Renal pelvis (tissue), 4 donors: ENCODE data around the gene MIA2. TPM values are rescaled to one million over a fixed set of nuclear protein-coding genes. Genes with fewer than 3 reads are reported as not detected.
"Not testable (repeated sequence)": the region's sequence is repeated elsewhere in the genome, so short reads cannot be mapped to it uniquely, and the experiment has no call there.

Source experiments
- DNase-seq: peaks from one replicate; pipeline ENCODE4 v3.0.0-alpha.2; 2013
- polyA plus RNA-seq, 3 donors: library from polyadenylated mRNA; unstranded; fragments of 120-200 nt; gene quantifications; one replicate each; pipeline ENCODE4 v1.2.1, GENCODE V29; 2013; ENCODE audit not compliant: insufficient read length in 3 of 3

MIA2 gene
- polyA plus RNA-seq, 3 donors, result 66.4 to 89.6 (median 77.6) TPM

DNA sequence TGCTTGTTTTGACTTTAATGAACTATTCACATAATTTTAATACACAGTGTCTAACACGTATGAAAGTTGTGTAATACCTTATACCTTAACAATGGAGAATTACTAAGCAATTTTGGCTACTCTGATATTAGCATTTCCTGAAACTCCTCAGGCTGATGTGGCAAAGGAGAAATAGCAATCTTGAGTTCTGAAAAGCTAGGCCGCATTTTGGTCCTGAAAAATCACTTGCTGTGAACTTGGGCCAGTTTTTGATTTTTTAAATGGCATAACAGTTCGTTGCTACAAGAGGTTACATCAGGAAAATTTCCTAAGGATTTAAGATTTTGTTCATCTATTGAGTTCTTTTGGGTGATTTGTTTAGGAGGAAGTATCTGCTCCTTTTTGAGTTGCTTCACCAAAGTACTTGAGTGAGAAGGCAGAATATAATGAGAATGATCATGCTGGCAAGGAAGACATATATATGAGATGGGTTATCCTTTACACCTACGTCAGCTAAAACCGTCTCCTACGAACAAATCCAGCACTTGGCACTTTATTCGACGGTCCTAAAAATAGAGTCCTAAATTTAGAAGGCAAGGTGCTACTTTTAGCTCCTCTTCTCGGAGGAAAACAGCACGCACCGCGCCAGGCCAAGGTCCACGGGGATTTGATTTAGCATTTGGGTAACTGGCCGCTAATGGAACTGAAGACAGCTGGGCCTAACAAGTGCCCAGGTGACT, 32.2 kb downstream of the MIA2 start:
- DNase-seq, result no peak

GRCh38 chr14:39266525-39266870, 32.8 kb downstream of the MIA2 start:
- peak; percentile 67 for DNase-seq

DNA sequence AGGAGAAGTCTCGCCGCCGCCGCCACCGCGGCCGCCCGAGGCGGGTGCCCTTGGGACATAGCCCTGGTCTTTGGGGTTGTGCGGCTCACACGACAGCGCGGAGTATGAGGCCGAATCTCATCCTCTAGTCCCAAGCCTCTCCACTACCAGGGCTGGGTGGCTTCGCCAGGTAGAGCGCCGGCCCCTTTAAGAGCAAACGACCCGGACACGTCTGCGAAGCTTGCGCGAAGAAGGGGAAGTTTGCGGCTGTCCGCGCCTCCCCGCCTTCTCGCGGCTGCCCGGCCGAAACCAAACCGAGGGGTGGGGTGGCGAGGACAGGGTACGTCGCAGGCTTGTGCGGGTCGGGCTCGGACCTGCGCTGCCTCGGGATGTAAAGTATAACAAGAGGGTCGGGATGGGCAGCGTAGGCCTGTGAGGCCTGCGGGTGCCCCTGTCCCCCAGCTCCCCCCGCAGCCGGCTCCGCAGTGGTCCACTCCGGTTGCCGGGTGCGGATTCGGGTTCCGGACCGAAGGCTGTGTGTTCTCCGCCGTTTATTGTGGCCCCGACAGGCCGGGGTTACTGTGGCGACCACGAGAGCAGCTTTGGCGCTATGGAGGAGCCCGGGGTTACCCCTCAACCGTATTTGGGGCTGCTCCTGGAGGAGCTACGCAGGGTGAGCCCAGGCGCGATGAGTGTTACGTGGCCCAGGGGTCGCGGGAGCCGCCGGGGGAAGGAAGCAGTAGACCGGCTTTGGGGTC, 33.3 kb downstream of the MIA2 start:
- peak; percentile 87 for DNase-seq

- no peak for DNase-seq
Measured at GRCh38 chr14:39267608-39268005, 33.9 kb downstream of the MIA2 start.

DNA sequence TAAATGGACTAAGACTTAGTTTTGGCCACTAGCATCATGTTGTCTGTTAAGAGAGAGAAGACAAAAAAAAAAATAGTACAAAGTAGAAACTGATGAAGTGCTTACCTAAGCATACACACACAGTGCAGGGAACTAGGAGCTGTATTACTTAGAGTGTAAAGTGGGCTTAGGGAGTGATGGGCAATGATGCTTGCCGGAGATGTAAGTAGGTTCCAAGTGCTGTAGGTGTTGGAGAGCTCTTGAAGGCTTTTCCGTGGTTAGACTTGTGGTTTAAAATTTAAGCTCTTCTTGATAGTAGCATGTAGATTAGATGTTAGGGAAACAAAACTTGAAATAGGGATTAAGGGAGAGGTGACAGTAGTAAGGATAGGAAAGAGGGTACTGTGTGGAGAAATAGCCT, 34.7 kb downstream of the MIA2 start:
- no peak for DNase-seq

DNA sequence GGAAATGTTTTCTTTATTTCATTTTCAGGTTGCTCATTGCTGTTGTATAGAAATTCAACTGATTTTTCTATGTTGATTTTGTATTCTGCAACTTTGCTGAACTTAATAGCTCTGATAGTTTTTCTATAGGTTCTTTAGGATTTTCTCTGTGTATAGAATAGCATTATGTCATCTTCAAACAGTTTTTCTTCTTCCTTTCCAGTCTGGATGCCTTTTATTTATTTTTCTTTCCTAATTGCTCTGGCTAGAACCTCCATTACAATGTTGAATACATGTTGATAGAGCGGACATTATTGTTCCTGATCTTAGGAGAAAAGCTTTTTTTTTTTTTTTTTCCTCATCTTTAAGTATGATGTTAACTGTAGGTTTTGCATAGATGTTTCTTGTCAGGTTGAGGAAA, 39.2 kb downstream of the MIA2 start:
- no peak for DNase-seq

DNA sequence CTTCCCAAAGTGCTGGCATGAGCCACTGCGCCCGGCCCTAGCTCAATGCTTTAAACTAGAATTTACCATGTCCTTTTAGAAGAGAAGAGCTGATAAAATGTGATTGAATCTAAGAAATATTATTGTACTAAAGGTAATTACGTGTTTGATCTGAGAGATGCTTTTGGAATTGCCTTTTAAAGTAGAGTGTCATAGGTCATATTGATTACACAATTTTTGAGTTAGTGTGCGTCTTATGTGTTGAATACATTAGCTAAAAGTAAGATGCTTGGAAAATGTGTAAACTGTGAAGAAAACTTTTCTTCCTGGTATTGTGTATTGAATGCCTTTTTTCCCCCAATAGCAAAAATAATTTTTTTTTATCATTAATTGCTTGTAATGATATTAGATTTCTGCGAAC, 41.7 kb downstream of the MIA2 start:
- no peak for DNase-seq

DNA sequence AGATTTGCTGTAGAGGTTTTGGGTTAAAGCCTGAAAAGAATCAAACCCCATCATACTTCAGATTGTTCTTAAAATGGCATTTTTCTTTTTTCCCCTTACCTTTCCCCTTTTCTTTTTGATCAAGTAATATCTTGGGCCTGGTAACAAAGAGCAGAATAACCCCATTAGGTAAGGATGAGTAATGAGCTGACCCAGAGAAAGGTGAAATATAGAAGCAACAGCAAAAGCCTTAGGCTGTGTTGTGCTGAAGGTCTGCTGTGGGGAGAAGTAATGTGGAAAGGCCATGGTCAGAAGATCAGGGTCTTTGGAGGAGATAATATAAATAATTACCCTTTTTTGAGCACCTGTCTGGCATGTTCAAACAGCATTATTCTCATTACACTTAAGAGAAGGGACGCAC, 42.3 kb downstream of the MIA2 start:
- no peak for DNase-seq

DNA sequence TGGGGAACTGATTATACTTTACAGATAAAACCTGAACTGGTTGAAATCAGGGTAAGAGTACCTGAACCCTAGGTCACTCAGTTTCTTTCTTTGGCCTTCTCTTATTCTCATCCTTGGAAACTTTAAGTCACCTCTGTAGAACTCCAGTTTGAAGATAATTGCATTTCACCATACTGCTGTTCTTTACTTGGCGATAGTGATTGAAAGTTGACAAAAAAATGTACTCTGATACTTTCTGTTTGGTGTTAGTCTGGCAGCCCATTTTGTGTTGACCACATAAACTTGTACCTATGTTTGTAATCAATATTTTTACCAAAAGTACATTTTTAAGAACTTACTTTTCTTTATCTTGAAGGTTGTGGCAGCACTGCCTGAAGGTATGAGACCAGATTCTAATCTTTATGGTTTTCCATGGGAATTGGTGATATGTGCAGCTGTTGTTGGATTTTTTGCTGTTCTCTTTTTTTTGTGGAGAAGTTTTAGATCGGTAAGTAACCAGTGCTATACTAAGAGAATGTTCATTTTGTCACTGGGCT, 42.9 kb downstream of the MIA2 start:
- DNase-seq, result no peak

DNA sequence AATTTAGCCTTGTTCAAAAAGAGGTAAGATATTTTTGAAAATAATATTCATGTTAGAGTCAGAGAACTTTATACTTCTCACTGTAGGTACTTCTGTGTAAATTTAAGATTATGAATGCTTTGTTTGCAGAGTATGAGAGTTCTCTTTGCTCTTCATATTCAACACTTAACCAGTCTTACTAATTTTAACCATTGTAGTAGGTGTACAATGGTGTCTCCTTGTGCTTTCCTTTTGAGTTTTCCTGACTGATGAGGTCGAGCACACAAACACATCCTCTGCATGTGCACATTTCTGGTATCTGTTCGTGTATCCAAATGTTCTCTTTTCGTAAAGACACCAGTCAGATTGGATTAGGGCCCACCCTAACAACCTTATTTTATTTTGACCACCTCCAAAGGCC, 45.8 kb downstream of the MIA2 start:
- DNase-seq, result no peak

DNA sequence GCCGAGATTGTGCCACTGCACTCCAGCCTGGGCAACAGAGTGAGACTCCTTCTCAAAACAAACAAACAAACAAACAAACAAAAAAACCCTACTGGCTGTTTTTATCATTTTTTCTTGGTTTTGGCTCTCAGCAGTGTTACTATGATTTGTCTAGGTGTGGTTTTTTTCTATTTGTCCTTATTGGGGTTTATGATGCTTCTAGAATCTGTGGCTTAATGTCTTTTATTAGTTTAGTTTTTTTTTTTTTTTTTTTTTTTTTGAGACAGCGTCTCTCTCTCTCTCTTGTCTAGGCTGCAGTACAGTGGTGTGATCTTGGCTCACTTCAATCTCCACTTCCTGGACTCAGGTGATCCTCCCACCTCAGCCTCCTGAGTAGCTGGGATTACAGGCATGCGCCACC, 47.0 kb downstream of the MIA2 start:
- DNase-seq, result not testable (repeated sequence)

- DNase-seq, result no peak
Measured at GRCh38 chr14:39289523-39289922, 55.8 kb downstream of the MIA2 start.

GRCh38 chr14:39291701-39292100, 58.0 kb downstream of the MIA2 start:
- no peak for DNase-seq

DNA sequence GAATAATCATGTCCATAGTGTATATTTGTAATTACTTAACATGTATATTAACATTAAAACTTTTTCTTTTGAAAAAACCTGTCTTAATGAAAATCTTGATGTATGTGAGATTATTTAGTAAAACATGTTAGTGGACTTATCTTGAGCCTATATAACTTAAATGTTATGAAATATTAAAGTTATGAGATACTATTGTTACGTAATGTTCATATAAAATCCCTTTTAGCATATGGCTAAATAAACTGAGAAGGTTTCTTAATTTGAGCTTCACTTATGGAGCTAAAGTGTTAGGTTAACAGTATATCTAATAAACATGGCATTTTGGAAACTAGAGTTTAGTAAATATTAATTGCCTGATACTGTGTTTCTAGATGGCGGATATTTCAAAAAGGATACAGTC, 59.9 kb downstream of the MIA2 start:
- no peak for DNase-seq

- DNase-seq, result not testable (repeated sequence)
Measured at GRCh38 chr14:39300389-39300788, 66.7 kb downstream of the MIA2 start.

DNA sequence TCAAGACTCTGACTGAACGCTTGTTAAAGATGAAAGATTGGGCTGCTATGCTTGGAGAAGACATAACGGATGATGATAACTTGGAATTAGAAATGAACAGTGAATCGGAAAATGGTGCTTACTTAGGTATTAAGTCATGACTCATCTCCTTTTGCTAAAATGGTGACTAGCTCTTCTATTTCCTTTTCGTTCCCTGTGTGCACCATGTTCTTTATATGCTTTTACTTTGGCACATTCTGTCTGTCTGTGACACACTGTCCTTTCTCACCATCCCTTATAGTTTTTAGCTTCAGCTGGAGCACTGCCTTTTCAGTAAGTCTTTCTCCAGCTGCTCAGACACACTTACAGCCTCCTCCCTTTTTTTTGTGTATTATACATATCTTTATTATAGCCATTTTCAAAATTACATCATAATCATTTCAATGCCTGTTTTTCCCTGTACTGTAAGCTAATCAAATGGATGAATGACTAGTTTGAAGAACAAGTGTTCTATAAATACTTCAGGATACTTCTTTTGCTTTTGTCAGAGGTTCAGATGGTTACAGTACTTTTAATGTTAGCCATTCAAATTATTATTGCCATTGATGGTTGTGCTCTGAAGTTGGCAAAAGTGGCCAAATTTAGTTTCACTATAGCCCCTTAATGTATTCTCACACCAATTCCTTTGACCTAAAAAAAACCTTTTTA, 68.6 kb downstream of the MIA2 start:
- DNase-seq, result no peak

DNA sequence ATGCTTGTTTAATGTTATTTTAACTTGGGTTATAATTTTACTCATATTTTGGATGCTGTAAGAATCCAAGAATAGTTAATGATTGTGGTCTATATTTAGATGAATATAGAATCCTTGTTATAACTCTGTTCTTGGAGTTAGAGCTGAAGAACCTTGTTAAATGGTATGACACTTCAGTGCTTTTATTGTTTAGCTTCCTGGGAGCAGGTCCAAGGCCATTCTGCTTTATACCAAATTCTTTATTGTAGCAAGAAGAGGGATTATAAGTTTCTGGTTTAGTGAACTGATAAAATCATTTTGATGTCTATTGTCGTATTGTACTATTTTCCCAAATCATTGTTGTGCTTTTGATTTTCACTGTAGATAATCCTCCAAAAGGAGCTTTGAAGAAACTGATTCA, 69.4 kb downstream of the MIA2 start:
- DNase-seq, result no peak

GRCh38 chr14:39307815-39308214, 74.1 kb downstream of the MIA2 start:
- DNase-seq, result no peak

DNA sequence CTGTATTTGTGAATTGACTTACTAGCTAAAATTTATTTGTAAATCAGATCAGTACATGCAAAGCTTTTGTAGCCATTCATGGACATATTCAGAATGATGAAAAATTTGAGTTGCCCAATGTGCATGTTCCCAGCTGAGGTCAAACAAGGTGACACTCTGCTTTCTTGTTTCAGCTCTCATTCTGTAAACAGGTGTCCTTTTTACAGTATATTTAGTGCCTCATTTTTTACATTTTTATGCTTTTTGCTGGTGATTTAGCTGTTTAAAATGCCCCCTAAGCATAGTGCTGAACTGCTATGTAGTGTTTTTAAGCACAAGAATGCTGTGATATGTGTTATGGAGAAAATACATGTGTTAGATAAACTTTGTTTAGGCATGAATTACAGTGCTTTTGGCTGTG, 76.3 kb downstream of the MIA2 start:
- DNase-seq, result no peak

DNA sequence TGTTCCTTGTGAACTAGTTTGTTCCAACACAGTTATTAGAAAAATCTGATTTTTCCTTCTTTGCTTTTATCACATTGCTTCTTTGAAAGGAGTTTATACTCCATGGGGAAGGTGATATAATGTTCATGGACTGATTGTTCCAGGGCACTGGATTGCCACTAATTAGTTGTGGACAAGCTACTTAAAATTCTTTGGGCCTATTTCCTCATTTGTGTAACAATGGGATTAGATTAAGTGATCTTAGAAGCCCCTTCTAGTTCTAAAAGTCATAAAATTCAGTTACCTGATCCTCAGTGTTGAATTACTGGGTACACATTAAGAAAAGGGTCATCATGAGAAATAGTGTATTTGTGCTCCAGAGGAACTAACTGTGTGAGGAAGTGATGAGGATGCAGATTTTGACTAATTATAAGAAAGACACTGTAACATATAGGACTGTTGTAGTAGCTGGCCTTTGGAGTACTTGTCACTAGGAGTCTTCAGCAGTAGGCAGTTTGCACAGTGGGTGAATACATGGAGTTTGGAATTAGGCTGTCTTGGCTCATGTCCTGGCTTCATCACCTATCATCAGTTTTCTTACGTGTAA, 82.2 kb downstream of the MIA2 start:
- no peak for DNase-seq

GRCh38 chr14:39316830-39317553, 83.3 kb downstream of the MIA2 start:
- no peak for DNase-seq

DNA sequence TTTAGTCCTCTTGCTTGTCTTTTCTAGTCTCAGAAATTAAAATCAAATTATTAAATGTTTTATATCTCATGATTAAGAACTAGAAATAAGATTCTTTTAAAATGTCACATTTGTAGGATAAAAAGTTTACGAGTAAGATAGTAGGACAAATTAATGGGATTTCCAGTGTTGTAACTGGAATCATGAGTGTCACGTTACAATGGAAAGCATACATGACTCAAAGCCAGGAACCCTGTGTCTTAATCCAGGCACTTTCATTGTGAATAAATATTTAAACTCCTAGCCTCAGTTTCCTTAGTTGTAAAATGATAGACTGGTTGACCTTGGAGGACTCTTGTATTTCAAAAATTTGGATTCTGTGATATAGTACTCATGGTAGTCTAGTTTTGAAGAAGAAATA, 84.9 kb downstream of the MIA2 start:
- no peak for DNase-seq
